Putamen (tissue), 1 donor: ENCODE data around the gene OSGIN1.

Experiments
- DNase-seq: peaks from one replicate; pipeline ENCODE4 v3.0.0-alpha.2; 2016; ENCODE audit warnings: low spot score

The OSGIN1 gene

DNA sequence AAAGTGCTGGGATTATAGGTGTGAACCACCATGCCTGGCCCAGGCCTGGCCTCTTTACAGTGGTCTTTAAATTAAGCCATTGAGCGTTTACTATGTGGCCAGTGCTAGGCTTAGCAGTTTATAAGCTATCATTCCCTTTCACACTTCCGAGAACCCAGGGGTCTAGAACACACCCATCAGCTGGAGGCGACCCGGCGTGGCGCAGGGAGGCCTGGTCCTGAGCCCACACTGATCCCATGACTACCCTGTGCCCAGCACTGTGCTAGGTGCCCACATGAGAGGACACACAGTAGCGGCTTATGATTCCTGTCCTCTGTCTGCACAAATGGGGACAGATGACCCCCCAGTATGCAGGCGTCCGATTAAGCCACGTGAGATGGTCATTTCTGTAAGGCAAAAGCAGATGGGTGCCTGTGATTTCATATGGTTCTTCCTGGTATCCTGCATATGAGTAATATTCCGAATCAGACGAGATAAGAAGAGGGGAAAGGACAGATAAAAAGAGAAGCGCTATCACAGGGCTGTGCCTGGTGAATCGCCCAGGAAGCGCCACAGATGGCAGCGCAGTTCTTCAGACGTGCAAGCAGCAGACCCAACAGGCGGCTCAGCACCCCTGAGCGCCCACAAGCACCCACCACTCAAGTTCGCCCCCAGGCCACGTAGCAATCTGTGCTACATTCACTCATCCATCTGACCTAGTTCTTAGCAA lies 5.3 kb downstream of the OSGIN1 start:
- DNase-seq, result no peak

GRCh38 chr16:83958846-83959565 lies 6.0 kb downstream of the OSGIN1 start:
- DNase-seq, result no peak

DNA sequence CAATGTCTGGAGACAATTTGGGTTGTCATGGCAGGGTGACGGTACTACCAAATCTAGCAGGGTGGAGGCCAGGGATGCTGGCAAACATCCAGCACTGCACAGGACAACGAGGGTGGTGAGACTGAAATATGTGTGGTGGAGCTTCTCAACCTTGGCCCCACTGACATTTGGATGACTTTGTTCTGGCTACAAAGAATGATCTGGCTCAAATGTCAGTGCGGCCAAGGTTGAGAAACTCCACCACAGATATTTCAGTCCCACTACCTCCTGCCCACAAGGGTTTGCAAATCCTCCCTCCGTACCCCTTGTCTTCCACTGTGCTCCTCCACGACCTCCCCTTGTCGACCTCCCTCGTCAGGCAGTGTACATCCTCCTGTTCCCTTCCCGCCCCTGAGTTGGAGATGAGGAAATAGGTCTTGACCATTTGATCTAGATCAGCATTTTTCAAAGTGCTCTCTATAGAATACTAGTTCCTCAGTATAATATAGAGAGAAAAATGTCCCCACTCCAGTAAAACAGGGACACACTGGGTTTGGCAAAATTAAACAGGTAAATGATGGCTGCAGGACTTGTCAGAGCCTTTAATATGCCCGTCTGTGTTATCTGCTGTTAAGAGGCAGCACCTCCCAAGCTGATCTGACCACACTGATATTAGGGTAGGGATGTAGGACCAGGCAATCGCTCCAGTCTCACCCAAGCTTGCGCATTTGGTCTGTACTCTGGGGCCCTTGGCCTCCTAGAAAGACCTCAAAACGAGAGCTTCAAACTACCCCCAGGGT lies 6.8 kb downstream of the OSGIN1 start:
- DNase-seq, result no peak

DNA sequence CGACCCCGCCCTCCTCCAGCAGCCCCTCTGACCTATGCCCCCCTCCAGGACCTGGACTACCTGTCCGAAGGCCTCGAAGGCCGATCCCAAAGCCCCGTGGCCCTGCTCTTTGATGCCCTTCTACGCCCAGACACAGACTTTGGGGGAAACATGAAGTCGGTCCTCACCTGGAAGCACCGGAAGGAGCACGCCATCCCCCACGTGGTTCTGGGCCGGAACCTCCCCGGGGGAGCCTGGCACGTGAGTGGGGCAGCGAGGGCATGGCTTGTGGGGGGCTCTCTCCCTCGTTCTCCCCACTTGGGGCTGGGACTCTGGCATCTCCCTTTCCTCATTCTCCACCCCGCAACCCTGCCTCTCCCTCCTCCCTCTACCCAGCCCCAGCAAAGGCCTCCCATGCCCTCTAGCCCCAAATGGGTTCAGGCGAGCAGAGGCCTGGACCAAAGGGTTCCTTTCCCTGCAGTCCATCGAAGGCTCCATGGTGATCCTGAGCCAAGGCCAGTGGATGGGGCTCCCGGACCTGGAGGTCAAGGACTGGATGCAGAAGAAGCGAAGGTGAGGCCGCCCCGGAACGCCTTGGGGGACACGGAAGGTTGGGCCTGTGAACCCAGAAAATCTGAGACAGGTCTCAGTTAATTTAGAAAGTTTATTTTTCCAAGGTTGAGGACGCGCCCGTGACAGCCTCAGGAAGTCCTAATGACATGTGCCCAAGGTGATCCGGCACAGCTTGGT lies 7.6 kb downstream of the OSGIN1 start:
- no peak for DNase-seq

DNA sequence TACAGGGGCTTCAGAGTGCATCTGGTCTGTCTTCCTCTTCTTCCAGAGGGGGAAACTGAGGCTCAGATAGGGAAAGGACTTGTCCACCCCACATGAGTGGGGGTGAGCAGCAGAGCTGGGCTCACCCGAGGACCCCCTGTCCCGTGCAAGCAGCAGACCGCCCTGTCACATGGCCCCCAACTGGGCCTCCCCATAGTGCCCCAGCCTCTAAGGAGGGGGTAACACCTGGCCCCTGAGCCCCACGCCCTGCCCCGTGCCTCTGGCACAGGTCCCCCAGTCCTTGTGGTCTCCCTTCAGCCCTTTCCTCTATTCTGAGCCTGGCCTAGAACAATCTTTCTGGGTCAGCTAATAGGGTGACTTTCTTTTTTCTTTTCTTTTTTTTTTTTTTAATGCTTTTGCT lies 8.6 kb downstream of the OSGIN1 start:
- no peak for DNase-seq

DNA sequence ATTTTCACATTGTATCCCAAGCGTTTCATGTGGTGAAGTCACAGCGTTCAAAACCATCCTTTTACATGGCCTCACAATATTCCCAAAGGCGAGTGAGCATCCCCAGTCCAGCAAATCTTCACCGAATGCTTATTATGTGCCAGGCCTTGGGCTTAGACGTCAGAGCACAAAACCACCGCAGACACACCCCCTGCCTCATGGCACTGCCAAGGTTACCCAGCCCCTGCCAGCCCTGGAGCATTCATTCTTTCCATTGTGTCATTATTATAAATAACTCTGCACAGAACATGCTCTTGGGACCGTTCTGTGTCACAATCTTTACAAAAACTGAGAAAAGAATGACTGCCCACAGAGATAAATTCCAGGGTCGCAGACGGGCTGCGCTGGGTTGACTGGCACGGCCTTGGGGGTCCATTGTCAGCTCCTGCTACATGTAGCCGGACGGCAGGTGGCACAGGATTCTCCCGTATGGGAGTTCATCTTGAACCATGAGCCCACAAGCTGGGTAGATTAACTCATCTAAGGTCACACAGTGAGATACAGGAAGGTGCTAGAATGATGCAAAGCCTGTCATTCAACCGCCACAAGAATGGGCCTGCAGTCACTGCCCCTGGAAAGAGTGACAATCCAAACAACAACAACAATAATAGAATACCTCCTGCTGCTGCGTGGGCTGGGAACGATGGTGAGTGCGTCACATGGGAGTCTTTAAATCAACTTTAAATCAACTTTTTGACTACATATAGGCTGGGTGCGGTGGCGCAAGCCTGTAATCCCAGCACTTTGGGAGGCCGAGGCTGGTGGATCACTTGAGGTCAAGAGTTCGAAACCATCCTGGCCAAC lies 10.5 kb downstream of the OSGIN1 start:
- no peak for DNase-seq

GRCh38 chr16:83964684-83965443 lies 11.8 kb downstream of the OSGIN1 start:
- DNase-seq, result no peak

DNA sequence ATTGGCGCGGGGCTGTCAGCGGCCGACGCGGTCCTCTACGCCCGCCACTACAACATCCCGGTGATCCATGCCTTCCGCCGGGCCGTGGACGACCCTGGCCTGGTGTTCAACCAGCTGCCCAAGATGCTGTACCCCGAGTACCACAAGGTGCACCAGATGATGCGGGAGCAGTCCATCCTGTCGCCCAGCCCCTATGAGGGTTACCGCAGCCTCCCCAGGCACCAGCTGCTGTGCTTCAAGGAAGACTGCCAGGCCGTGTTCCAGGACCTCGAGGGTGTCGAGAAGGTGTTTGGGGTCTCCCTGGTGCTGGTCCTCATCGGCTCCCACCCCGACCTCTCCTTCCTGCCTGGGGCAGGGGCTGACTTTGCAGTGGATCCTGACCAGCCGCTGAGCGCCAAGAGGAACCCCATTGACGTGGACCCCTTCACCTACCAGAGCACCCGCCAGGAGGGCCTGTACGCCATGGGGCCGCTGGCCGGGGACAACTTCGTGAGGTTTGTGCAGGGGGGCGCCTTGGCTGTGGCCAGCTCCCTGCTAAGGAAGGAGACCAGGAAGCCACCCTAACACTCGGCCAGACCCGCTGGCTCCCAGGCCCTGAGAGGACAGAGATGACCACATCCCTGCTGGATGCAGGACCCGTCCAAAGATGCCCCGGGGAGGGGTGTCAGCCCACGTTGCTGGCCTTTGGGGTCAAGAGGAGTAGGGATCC lies 12.6 kb downstream of the OSGIN1 start:
- no peak for DNase-seq

- no peak for DNase-seq
Observed at GRCh38 chr16:83966153-83966696, 13.2 kb downstream of the OSGIN1 start.

DNA sequence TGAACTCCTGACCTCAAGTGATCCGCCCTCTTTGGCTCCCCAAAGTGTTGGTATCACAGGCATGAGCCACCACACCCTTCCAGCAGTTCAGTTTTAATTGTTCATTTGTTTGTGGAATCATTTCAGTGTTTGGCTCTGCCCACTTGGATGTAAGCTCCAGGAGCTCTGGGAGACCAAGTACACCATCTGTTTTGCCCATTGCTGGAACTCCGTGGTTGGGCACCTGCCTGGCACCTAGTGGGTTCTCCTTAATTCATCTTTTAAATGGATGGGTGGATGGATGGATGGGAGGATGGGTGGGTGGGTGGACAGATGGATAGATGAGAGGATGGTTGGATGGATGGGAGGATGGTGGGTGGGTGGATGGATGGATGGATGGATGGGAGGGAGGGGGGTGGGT lies 14.1 kb downstream of the OSGIN1 start:
- no peak for DNase-seq

GRCh38 chr16:83967838-83968305 lies 14.8 kb downstream of the OSGIN1 start, which contains the start of gene NECAB2:
TSS of gene NECAB2 (plus strand) at chr16:83968244. CDS start at chr16:83968649, 405 bp downstream.
- no peak for DNase-seq

- no peak for DNase-seq
Observed at GRCh38 chr16:83968306-83968851, 15.3 kb downstream of the OSGIN1 start.

DNA sequence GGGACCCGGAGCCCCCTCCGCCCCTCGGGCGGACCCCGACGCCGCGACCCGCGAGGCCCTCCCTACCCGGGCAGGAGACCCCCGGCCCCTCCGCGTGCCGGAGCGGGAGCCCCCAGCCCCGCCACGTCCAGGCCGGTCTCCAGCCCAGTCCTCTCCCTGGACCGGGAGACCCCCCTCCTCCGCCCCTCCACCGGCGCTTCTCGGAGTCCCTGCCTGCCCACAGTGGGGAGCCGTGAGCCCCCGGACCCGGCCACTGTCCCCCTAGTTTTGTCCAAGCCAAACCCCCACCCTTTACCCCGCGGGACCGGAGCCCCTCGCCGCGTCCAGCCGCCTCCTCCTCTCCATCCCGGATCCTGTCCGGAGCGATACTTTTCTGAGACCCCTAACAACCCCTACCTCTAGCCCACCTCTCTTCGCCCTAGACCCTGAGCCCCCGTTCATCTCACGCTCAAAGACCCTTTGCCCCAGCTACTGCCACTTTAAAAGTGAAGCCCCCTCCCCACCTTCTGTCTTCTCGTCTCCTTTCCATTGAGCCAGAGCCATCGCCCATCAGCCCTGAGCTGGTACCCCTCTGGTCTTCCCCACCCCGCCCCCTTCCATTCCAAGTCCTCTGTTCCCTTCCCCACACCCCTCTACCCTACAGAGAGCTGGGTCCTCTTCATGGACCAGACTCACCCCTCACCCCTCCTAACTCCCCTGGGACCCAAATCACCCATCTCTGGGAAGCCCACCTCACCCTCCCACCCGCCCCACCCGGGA lies 16.0 kb downstream of the OSGIN1 start:
- DNase-seq, result no peak

GRCh38 chr16:83969771-83970429 lies 16.9 kb downstream of the OSGIN1 start:
- no peak for DNase-seq

GRCh38 chr16:83970430-83970815 lies 17.4 kb downstream of the OSGIN1 start:
- no peak for DNase-seq

DNA sequence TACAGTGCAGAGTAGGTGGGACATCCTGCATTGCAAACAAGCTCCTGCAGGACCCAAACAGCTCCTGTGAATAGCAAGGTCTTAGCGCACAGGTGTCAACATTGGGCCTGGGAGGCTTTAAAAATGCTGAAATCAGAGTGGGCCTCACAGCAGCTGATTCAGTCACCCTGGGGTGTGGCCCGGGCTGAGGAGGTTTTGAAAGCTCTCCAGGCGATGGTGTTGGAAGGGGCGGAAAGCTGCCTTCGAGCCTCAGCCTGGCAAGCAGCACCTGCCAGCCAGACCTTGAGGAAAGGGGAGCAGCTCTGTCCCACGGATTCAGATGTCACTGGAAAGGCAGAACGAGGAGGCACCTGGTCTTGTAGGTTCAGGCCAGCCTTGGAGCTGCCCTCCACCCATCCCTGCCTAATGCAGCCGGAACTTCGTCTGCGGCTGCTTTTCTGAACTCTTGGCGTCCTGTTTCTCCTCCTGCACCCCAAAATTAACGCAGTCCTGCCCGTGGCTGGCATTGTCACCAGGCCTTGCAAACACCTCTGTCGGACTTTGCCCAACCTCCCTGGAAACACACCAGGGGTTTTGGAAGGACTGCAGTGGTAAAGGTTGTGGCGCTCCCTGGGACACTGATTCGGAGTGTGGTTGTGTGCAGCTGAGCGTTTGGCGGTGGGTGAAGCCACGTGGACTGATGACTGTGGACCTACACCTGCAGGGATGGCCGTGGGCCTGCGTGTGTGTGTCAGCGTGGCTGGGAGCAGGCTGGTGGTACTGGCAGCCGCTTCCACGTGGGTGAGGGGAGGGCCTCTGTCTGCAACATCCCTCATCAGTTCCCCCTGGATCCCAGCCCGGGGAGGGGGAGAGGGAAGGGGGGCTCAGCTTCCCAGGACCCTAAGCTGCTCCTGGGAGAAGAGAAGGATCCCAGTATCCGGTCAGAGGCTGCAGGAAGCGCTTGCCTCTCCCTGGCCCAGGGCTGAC lies 18.4 kb downstream of the OSGIN1 start:
- DNase-seq, result no peak
